ENCODE results near the gene ZNF487.

DNA sequence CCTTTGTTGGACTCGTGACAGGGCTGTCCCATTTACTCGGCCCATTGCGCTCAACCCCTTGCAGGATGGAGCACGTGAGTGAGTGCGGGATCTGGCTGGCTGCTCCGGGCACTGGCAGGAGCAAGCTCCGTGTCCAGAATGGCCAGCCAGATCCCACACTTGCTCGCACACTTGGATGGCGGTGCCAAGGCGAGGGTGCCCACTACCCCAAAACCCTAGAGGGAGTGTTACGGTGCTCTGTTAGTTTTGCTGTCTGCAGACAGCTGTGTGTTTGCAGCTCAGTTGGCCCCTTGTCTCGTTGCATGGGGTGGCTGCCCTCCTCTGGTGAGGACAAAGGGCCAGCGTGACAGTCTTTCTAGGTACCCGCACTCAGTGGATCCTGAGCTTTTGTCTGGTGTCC lies 34.2 kb downstream of the ZNF487 start:
- TF ChIP-seq TAF1 (IDR thresholded peaks at IDR 0.05; ENCODE audit: low read depth) (no peak), EP300 (IDR thresholded peaks at IDR 0.05; ENCODE audit: borderline replicate concordance) (no peak), TCF12 (IDR thresholded peaks at IDR 0.05; ENCODE audit: low read depth) (no peak), YY1 (IDR thresholded peaks at IDR 0.05; ENCODE audit: low read depth) (no peak), CREB1 (IDR thresholded peaks at IDR 0.05; ENCODE audit: low read depth) (no peak), NFIC (IDR thresholded peaks at IDR 0.05) (no peak), ZBTB7A (IDR thresholded peaks at IDR 0.05; ENCODE audit: low read depth) (no peak), RAD21 (IDR thresholded peaks at IDR 0.05; ENCODE audit: low read depth) (no peak), CEBPB (IDR thresholded peaks at IDR 0.05) (no peak), TEAD4 (IDR thresholded peaks at IDR 0.05) (no peak)
- TF ChIP-seq, protein P1, sequence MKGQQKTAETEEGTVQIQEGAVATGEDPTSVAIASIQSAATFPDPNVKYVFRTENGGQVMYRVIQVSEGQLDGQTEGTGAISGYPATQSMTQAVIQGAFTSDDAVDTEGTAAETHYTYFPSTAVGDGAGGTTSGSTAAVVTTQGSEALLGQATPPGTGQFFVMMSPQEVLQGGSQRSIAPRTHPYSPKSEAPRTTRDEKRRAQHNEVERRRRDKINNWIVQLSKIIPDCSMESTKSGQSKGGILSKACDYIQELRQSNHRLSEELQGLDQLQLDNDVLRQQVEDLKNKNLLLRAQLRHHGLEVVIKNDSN (IDR thresholded peaks at IDR 0.05), result no peak
- TF ChIP-seq, protein P2, sequence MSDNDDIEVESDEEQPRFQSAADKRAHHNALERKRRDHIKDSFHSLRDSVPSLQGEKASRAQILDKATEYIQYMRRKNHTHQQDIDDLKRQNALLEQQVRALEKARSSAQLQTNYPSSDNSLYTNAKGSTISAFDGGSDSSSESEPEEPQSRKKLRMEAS (IDR thresholded peaks at IDR 0.05), result no peak
- TF ChIP-seq, protein P3, sequence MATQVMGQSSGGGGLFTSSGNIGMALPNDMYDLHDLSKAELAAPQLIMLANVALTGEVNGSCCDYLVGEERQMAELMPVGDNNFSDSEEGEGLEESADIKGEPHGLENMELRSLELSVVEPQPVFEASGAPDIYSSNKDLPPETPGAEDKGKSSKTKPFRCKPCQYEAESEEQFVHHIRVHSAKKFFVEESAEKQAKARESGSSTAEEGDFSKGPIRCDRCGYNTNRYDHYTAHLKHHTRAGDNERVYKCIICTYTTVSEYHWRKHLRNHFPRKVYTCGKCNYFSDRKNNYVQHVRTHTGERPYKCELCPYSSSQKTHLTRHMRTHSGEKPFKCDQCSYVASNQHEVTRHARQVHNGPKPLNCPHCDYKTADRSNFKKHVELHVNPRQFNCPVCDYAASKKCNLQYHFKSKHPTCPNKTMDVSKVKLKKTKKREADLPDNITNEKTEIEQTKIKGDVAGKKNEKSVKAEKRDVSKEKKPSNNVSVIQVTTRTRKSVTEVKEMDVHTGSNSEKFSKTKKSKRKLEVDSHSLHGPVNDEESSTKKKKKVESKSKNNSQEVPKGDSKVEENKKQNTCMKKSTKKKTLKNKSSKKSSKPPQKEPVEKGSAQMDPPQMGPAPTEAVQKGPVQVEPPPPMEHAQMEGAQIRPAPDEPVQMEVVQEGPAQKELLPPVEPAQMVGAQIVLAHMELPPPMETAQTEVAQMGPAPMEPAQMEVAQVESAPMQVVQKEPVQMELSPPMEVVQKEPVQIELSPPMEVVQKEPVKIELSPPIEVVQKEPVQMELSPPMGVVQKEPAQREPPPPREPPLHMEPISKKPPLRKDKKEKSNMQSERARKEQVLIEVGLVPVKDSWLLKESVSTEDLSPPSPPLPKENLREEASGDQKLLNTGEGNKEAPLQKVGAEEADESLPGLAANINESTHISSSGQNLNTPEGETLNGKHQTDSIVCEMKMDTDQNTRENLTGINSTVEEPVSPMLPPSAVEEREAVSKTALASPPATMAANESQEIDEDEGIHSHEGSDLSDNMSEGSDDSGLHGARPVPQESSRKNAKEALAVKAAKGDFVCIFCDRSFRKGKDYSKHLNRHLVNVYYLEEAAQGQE (IDR thresholded peaks at IDR 0.05; ENCODE audit: low read depth), result no peak
